ENCODE results near the gene OLA1.

DNA sequence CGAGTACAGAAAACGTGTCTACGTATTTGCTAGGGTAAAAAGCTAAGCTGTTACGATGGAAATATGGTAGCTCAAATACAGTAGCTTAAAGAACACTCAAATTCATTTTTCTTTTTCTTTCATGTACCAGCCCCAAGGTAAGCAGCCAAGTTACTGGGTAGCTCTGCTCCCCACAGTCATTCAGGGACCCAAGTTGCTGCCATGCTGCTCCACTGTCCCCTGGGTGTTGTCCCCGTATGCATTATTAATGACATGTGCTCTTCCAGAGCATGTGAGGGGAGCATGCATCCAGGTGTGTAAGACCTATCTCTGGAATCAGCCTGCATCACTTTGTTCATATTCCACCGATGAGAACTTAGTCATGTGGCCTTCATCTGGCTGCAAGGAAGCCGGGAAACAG, 178.1 kb downstream of the OLA1 start:
- no peak for TF ChIP-seq POLR2AphosphoS5 (IDR thresholded peaks at IDR 0.05; ENCODE audit: low read depth, low read length)
- no peak for TF ChIP-seq SIN3A (IDR thresholded peaks at IDR 0.05; ENCODE audit: borderline replicate concordance, insufficient read depth, low read length)
- TF ChIP-seq TAF1 (IDR thresholded peaks at IDR 0.05; ENCODE audit: borderline replicate concordance, insufficient read depth, low read length) = no peak
- no peak for TF ChIP-seq REST (IDR thresholded peaks at IDR 0.05; ENCODE audit: insufficient read depth in 1 of 2, low read depth in 2 of 2, low read length in 2 of 2)
- no peak for TF ChIP-seq FOXP2 (optimal IDR thresholded peaks at IDR 0.05; ENCODE audit: borderline replicate concordance, extremely low read depth, extremely low read length, insufficient read depth)

Measured in PFSK-1 (cell line).